Right cardiac atrium (tissue), 5 donors: ENCODE measurements around the gene PTS. TPM values are rescaled to one million over a fixed set of nuclear protein-coding genes. Genes with fewer than 3 reads are reported as not detected.
A peak's percentile ranks its signal among the peaks of the same experiment; 100 is the strongest.

Experiments
- ATAC-seq, 2 donors: fragments of 200-7000 bp; cut with Tn5 transposase; one replicate each; pipeline versions ENCODE4 v1.8.0 to v1.9.1; 2020; ENCODE audit warnings: moderate library complexity in 2 of 2, mild to moderate bottlenecking in 1 of 2
- DNase-seq, 3 donors: peaks; one replicate each; pipeline ENCODE4 v3.0.0-alpha.2; 2020
- H3K27ac ChIP-seq: one replicate; pipeline ENCODE4 v1.5.1; 2013; ENCODE audit warnings: mild to moderate bottlenecking, low read length, control low read depth, moderate library complexity
- H3K27me3 ChIP-seq: one replicate; pipeline ENCODE4 v1.6.1; 2013; ENCODE audit not compliant: control insufficient read depth, insufficient read depth
- H3K4me1 ChIP-seq: one replicate; pipeline ENCODE4 v1.6.1; 2013; ENCODE audit warnings: low read length; ENCODE audit not compliant: control insufficient read depth, insufficient read depth
- H3K4me3 ChIP-seq: one replicate; pipeline ENCODE4 v1.5.1; 2013; ENCODE audit warnings: low read length, control low read depth
- H3K9me3 ChIP-seq: one replicate; pipeline ENCODE4 v1.6.1; 2013; ENCODE audit warnings: low read length; ENCODE audit not compliant: control insufficient read depth
- WGBS: extraction: QIAGEN DNeasy Blood & Tissue Kit; methylation state at CpG from one replicate; pipeline ENCODE4 v1.1.7; 2013; 5-methylcytosine and 5-hydroxymethylcytosine counted together
- intact Hi-C, 4 donors: fragments of 100-400 bp; cut with DNase I; formaldehyde crosslinking; loops; one replicate each; pipeline versions ENCODE4 v1.11.0 to v1.14.0; 2022 to 2023
- polyA plus RNA-seq: library from polyadenylated mRNA; stranded (reverse); fragments of 200-250 nt; gene quantifications from one replicate; pipeline ENCODE4 v1.2.3, GENCODE V29; 2013
- total RNA-seq, 4 donors: library from RNA; stranded (reverse); fragmentation: NEBNext Ultra II Directional; extraction: Animal tissue kit (Norgen Biotek cat#: 25700); gene quantifications; one replicate each; pipeline ENCODE4 v1.2.1, GENCODE V29; 2021
- donor health status: healthy with polysubstance abuse.
- donor health status: DM: no; HTN: yes; CAD: no.
- donor health status: DM: no; HTN: no; CAD: no.
- donor health status: DM: no; HTN: yes; CAD: no; lungs with severe emphysema.
- donor health status: DM: yes; HTN: yes; CAD: no.

Gene PTS
- total and polyA plus RNA-seq, 5 donors: 22.9 to 40.7 (median 27.2) TPM

DNA sequence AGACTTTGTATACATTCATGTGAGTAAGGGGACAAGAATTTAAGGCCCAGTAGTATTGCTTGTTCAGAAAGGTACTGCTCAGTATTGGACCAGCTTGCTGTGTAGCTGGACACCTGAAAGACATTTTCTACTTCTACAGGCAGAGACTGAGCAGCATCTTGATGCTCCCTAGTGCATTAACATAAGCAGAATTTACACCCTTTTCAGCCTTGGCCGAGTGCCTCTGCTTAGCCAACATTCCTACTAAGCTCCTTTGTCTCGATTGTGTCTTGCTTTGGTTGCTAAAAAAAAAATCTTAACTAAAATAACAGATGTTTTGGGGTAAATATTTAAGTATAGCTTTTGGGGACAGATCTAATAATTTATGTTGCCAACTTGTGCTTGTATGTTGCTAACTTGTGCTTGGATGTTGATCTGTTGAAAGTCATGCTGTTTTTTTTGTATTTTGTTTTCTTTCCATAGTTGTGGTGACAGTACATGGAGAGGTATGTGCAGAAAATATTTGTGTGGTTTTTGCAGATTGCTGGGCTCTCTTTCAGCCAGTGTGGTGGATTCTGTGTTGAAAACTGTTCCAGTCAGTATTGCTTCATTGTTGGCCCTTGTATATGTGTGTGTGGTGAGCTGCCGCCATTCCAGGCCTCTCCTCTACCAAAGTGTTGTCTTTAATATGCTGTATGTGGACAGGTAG, 3.7 kb downstream of the PTS start:
- Histone ChIP-seq H3K4me3 (no peak overlapping the region), H3K4me1 (peaks cover 3% of the 10 kb centered on the region), H3K27ac (no peak overlapping the region), H3K9me3 (no peaks in the 10 kb centered on the region), H3K27me3 (no peaks in the 10 kb centered on the region)
- DNase-seq: no peak
- ATAC-seq: no peak
- intact Hi-C loops: no loop called here
- WGBS: 78% methylated on average over 3 of the region's 3 CpGs

DNA sequence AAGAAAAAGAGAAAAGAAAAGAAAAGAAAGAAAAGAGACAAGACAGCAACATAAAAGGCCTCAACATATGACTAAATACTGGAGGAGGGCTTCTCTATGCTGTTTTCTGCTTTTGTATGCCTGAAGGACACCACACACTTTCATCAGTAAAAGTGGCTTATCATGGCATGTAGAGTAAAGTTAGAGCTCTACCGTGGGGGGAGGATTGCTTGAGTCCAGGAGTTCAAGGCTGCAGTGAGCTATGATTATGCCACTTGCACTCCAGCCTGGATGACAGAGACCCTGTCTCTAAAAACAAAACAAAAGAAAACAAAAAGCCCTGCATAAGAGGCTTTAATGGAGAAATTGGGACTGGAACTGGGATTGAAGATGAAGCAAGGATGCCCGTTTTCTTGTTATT, 5.7 kb downstream of the PTS start:
- Histone ChIP-seq H3K27ac (no peak overlapping the region), H3K27me3 (no peaks in the 10 kb centered on the region), H3K4me1 (peaks cover 3% of the 10 kb centered on the region), H3K4me3 (no peak overlapping the region), H3K9me3 (no peaks in the 10 kb centered on the region)
- DNase-seq: no peak
- WGBS: 76% methylated on average over 2 of the region's 2 CpGs
- no peak for ATAC-seq
- intact Hi-C loops: no loop called here

DNA sequence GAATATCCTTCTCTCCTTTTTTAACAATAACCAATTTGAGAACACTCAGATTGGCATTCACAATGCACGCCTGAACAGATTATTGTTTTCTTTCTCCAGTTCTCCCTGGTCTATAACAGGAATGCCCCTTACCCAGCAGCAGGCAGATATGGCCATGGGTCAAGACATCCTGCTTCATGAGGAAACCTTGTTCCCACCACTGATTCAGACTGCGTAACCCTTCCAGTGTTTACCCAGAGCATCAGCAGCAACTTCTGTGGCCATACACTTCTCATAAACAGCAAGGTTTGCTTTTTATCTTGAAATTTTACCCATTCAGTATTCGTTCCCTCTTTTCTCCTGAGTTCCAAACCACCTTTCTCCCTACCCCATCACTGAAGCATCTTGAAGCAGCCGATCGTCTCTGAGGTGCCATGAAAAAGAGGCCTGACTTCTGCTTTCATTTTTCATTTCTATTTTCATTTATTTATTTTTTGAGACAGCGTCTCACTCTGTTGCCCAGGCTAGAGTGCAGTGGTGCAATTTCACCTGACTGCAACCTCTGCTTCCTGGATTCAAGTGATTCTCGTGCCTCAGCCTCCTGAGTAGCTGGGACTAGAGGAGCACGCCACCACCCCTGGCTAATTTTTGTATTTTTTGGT, 9.6 kb downstream of the PTS start:
- Histone ChIP-seq H3K27ac (no peak overlapping the region), H3K4me3 (no peak overlapping the region)
- intact Hi-C loops: loop anchor here in 1 of 4 donors (5.0 kb wide), 1 partner anchor 36 kb away; no protein-coding TSS in a partner anchor

DNA sequence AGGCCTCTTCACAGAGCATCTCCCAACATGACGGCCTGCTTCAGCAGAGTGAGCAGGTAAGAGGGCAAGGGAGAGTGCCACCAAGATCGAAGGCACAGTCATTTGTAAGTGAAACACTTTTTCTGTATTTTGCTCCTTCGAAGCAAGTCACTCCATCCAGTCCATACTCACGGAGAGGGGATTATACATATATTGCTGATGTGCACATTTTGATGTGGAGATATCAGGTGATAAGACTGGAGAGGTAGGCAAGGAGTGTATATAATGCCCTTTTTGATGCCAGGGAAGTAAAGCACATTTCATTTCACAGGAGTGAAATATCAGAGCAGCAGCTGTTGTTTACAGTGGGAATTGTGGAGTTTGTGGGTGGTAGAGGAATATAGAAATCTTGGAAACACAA, 11.2 kb downstream of the PTS start:
- no peak overlapping the region for H3K4me3 ChIP-seq
- 97% methylated on average over 4 of the region's 4 CpGs for whole genome bisulfite sequencing
- intact Hi-C loops: loop anchor here in 1 of 4 donors (5.0 kb wide), 1 partner anchor 35 kb away; no protein-coding TSS in a partner anchor
- DNase-seq (no peak), ATAC-seq (no peak)
- H3K9me3 ChIP-seq: no peaks in the 10 kb centered on the region
- H3K4me1 ChIP-seq: no peaks in the 10 kb centered on the region
- H3K27ac ChIP-seq: no peak overlapping the region
- no peaks in the 10 kb centered on the region for H3K27me3 ChIP-seq

More for the DNA sequence above, 9.6 kb downstream of the PTS start:
- DNase-seq (no peak), ATAC-seq (no peak)
- Histone ChIP-seq H3K27me3 (no peaks in the 10 kb centered on the region), H3K9me3 (no peaks in the 10 kb centered on the region), H3K4me1 (no peaks in the 10 kb centered on the region)
- 95% methylated on average over 8 of the region's 8 CpGs for WGBS

DNA sequence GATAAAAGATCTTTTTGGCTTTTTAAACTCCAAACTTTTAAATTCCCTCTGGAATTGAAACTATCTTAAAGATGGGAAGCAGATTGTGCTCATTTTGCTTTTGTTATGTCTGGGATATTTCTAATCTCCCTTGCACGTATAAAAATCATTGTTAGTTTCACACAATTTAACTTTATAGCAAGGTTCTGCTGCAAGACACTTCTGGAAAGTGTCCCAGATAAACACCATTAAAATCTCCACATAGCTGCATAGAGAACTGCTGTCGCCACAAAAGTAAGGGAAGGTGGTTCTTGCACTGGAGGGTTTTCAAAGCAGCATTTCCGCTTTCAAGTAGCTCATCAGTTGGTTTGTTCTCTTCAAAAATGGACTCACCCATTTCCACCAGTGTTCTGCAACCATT, 11.8 kb downstream of the PTS start:
- no peak for ATAC-seq
- Histone ChIP-seq H3K27me3 (no peaks in the 10 kb centered on the region), H3K27ac (no peak overlapping the region), H3K9me3 (no peaks in the 10 kb centered on the region), H3K4me3 (no peak overlapping the region), H3K4me1 (no peaks in the 10 kb centered on the region)
- intact Hi-C loops: loop anchor here in 1 of 4 donors (5.0 kb wide), 1 partner anchor 34 kb away; no protein-coding TSS in a partner anchor
- 85% methylated on average over 3 of the region's 3 CpGs for WGBS
- no peak for DNase-seq

DNA sequence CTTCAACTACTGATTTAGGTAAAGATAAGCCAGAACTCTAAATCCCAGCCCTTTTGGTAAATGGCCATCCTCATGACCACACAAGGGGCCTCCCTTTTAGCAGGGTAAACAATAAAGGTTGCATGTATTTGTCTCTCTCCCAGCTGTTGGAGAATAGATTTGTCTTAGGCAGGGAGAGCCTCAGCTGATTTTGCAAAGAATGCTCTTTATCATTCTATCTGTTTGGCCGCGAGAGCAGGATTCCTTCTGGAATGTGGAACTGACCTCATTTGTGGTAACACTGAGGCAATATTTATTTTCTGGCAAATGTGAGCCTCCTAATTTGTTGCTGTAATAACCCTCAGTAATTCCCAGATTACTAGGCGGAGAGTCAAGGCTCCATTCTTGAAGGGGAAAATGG, 15.3 kb downstream of the PTS start:
- Histone ChIP-seq H3K27ac (no peak overlapping the region), H3K4me1 (no peaks in the 10 kb centered on the region), H3K9me3 (no peaks in the 10 kb centered on the region), H3K4me3 (no peak overlapping the region), H3K27me3 (no peaks in the 10 kb centered on the region)
- no peak for DNase-seq
- peak in 1 of 2 donors; percentile 21 for ATAC-seq
- intact Hi-C loops: no loop called here
- 76% methylated on average over 3 of the region's 3 CpGs for WGBS

DNA sequence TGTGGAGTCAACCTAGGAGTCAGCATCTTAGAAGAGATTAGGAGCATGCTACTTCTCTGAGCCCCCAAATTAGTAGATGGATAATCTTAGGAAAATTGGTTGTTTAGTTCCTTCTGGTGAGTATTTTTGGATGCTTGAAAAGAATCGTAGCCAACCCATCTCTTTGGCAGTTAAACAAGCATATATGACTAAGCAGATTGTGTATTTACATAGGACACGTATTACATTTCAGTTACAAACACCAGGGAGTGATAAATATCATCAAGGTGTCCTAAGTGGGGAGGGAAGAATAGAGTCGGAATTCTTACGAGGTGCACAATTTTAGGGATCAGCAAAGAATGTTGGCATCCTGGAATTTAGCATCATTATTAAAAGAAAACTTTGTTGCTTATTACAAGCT, 21.0 kb downstream of the PTS start:
- intact Hi-C loops: no loop called here
- Histone ChIP-seq H3K27ac (no peak overlapping the region), H3K4me1 (no peaks in the 10 kb centered on the region), H3K4me3 (no peak overlapping the region), H3K27me3 (no peaks in the 10 kb centered on the region), H3K9me3 (no peaks in the 10 kb centered on the region)
- 67% methylated on average over 4 of the region's 4 CpGs for WGBS
- ATAC-seq (no peak), DNase-seq (no peak)

DNA sequence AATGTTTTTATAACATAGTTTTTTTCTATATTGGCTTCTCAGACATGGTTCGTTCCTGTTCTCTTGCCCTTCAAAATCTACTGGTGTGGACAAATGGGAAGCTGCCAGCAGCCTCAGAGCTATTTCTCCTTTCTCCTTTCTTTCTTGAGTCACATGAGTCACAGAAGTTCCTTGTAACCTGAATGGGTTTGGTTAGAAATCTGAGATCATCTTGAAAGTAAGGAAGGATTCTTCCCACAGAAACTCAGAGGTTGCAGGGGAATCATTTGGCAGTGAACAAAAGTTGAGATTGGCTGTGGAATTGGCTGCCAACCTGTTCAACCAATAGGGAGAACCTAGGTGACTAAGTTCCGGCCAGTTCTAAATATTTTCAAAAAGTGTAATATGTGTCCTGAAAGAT, 22.0 kb downstream of the PTS start:
- Histone ChIP-seq H3K9me3 (no peaks in the 10 kb centered on the region), H3K4me3 (no peak overlapping the region), H3K27ac (no peak overlapping the region), H3K4me1 (no peaks in the 10 kb centered on the region), H3K27me3 (no peaks in the 10 kb centered on the region)
- DNase-seq (no peak), ATAC-seq (no peak)
- intact Hi-C loops: no loop called here
- WGBS: 93% methylated on average over 2 of the region's 2 CpGs

DNA sequence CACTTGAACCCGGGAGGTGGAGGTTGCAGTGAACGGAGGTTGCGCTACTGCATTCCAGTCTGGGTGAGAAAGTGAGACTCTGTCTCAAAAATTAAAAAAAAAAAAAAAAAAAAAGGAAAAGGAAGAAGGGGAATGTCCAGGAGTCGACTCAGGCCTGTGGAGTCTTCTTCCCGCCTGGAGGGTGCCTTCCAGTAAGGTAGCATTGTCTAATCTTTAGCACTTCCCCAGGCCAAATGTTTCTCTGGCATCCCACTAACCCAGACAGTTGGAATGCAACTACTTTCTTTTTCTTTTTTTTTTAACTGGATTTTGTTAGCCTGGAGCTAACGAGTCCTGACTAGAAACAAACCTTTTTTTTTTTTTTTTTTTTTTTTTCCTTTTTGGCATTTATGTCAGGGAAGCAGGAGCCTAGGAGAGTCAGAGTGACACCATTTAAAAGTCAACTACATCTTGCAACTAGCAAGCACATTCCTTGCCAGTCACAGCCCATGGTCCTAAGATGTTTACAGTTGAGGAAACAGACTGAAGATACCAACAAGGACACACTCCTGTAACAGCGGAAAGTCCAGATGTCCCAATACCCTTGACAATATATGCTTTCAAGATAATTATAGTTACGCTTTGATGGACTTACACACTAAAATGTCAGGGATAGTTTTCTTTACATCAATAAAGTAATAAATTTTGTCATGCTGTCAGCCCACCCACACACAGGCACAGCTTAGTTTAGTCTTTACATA, 23.8 kb downstream of the PTS start:
- Histone ChIP-seq H3K27ac (no peak overlapping the region), H3K4me3 (no peak overlapping the region), H3K4me1 (no peaks in the 10 kb centered on the region), H3K27me3 (no peaks in the 10 kb centered on the region), H3K9me3 (no peaks in the 10 kb centered on the region)
- 77% methylated on average over 8 of the region's 8 CpGs for WGBS
- intact Hi-C loops: no loop called here
- DNase-seq (no peak), ATAC-seq (no peak)

DNA sequence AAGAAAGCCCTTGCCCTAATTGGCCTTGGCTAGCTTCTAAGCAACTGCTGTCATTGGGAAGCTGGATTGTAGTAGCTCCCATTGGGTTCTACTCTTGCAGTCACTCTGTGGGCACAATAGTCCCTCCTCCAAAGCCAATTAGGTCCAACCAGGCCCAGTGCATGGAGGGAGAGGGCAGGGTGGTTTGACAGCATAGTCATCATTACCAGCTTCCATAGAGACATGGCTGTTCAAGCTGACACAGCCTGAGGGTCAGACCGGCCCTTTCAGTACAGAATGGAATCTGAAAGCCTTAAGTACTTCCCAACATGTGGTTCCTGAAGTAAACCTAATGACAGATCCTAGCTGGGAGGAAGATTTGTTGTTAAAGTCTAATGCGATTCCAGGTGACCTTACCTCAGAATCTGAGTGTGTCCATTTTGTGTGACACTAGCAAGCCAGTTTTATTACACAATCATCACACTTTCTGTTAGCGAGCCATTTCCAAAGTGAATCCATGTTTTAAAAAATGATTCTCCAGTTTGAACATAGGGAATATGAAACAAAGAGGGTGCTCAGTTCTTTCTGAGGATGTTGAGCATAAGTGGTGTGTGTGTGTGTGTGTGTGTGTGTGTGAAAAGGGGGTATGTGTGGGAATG, 27.5 kb downstream of the PTS start:
- intact Hi-C loops: no loop called here
- WGBS: 96% methylated on average over 3 of the region's 3 CpGs
- ATAC-seq (no peak), DNase-seq (no peak)
- Histone ChIP-seq H3K9me3 (no peaks in the 10 kb centered on the region), H3K4me3 (no peak overlapping the region), H3K27ac (no peak overlapping the region), H3K4me1 (no peaks in the 10 kb centered on the region), H3K27me3 (no peaks in the 10 kb centered on the region)
